Keratinocyte (primary cell): ENCODE data around the gene TEX22. TPM values are rescaled to one million over a fixed set of nuclear protein-coding genes. Genes with fewer than 3 reads are reported as not detected.

Experiments used
- DNase-seq: peaks from one replicate; pipeline ENCODE4 v3.0.0-alpha.2; 2011; ENCODE audit warnings: low read depth, missing footprints, low spot score
- FAIRE-seq: peaks from 2 replicates; lab custom pipeline; 2011; peaks lifted over from hg19 to GRCh38; lab: Jason Lieb, UNC
- H2AFZ ChIP-seq: 2 replicates; pipeline ENCODE4 v1.6.0; 2012; ENCODE audit warnings: low read length, control low read depth, inconsistent platforms; ENCODE audit not compliant: control insufficient read depth
- H3K27ac ChIP-seq: 2 replicates; pipeline ENCODE4 v1.5.1; 2011; ENCODE audit warnings: low read length; ENCODE audit not compliant: control insufficient read depth, insufficient read depth
- H3K27me3 ChIP-seq: 3 replicates; pipeline ENCODE4 v1.6.0; 2011; ENCODE audit warnings: low read length; ENCODE audit not compliant: control insufficient read depth, insufficient read depth; ENCODE audit errors: extremely low read depth
- H3K36me3 ChIP-seq, 2 experiments: 2 replicates in 1 of 2; 3 replicates in 1 of 2; pipeline ENCODE4 v1.5.1; 2011; ENCODE audit warnings: low read length in 2 of 2, mild to moderate bottlenecking in 1 of 2; ENCODE audit not compliant: control insufficient read depth in 2 of 2, insufficient read depth in 2 of 2; ENCODE audit errors: extremely low read depth in 1 of 2
- H3K4me1 ChIP-seq: 3 replicates; pipeline ENCODE4 v1.5.1; 2011; ENCODE audit warnings: low read length; ENCODE audit not compliant: control insufficient read depth, insufficient read depth; ENCODE audit errors: extremely low read depth
- H3K4me2 ChIP-seq: 3 replicates; pipeline ENCODE4 v1.6.0; 2011; ENCODE audit warnings: low read depth, low read length; ENCODE audit not compliant: control insufficient read depth, insufficient read depth; ENCODE audit errors: extremely low read depth
- H3K4me3 ChIP-seq, 3 experiments: fragments of 200-600 bp in 1 of 3; sonication (generic) in 1 of 3; 2 replicates in 2 of 3; 3 replicates in 1 of 3; pipeline ENCODE4 v1.5.1; 2011 to 2016; ENCODE audit warnings: low read length in 3 of 3, mild to moderate bottlenecking in 3 of 3, control low read depth in 2 of 3, inconsistent platforms in 1 of 3, low read depth in 1 of 3, mixed read lengths in 1 of 3, mixed run types in 1 of 3, moderate library complexity in 1 of 3; ENCODE audit not compliant: control insufficient read depth in 2 of 3, insufficient read depth in 2 of 3; ENCODE audit errors: extremely low read depth in 1 of 3
- H3K79me2 ChIP-seq: 2 replicates; pipeline ENCODE4 v1.6.0; 2012; ENCODE audit warnings: low read length; ENCODE audit not compliant: control insufficient read depth, insufficient read depth
- H3K9ac ChIP-seq: 3 replicates; pipeline ENCODE4 v1.6.0; 2011; ENCODE audit warnings: low read length; ENCODE audit not compliant: control insufficient read depth, insufficient read depth; ENCODE audit errors: extremely low read depth
- H3K9me1 ChIP-seq: 3 replicates; pipeline ENCODE4 v1.6.0; 2011; ENCODE audit warnings: low read length; ENCODE audit not compliant: control insufficient read depth, insufficient read depth; ENCODE audit errors: extremely low read depth
- H3K9me3 ChIP-seq: 2 replicates; pipeline ENCODE4 v1.5.1; 2012; ENCODE audit warnings: low read depth, low read length; ENCODE audit not compliant: control insufficient read depth
- H4K20me1 ChIP-seq: 3 replicates; pipeline ENCODE4 v1.6.0; 2011; ENCODE audit warnings: low read length; ENCODE audit not compliant: control insufficient read depth, insufficient read depth; ENCODE audit errors: extremely low read depth
- CTCF ChIP-seq, 3 experiments: IDR thresholded peaks in 1 of 3; conservative IDR thresholded peaks in 1 of 3; optimal IDR thresholded peaks in 1 of 3; 2 replicates in 2 of 3; 3 replicates in 1 of 3; pipeline versions ENCODE3 to v1.5.1; 2011; ENCODE audit warnings: low read length in 3 of 3, mild to moderate bottlenecking in 3 of 3, moderate library complexity in 2 of 3, control low read depth in 1 of 3, inconsistent platforms in 1 of 3; ENCODE audit not compliant: insufficient read depth in 2 of 3; ENCODE audit errors: extremely low read depth in 1 of 3
- EZH2 ChIP-seq: IDR thresholded peaks from one replicate; pipeline ENCODE4 v1.6.1; 2012; ENCODE audit warnings: inconsistent platforms, mild to moderate bottlenecking, low read length, moderate library complexity
- dilution Hi-C: fragments of 300-500 bp; cut with MboI; formaldehyde crosslinking; loops from one replicate; pipeline ENCODE4 v1.7.0; 2020; ENCODE audit warnings: low sequenced_read_pairs; ENCODE audit not compliant: extremely low pct_ligation_motif_present
- polyA plus RNA-seq, 5 experiments: library from polyadenylated mRNA; depleted of rRNA in 3 of 5; stranded (reverse) in 3 of 5; stranded (forward) in 1 of 5; unstranded in 1 of 5; fragments of >200 nt; gene quantifications; 1 replicate in 1 of 5; 2 replicates in 3 of 5; 3 replicates in 1 of 5; pipeline versions ENCODE4 v1.2.1 to v1.2.3, GENCODE V29; 2011 to 2012; ENCODE audit warnings: missing spikeins in 2 of 5, low read depth in 1 of 5, low replicate concordance in 1 of 5

The TEX22 gene
- polyA plus RNA-seq, 1 donor (not counting 4 experiments of a cell fraction or from before 2014, with no cell fraction given) = 0.03 TPM

- H3K36me3 ChIP-seq = no peaks in the 10 kb centered on the region
- H3K27me3 ChIP-seq = no peaks in the 10 kb centered on the region
- dilution Hi-C loops = no loop called here
- H3K4me1 ChIP-seq = peaks cover 3% of the 10 kb centered on the region
- no peak overlapping the region for H3K27ac ChIP-seq
- no peak for DNase-seq
- H3K4me2 ChIP-seq = no peak overlapping the region
- H3K9me1 ChIP-seq = peaks cover 4% of the 10 kb centered on the region
- H3K9ac ChIP-seq = no peak overlapping the region
- no peaks in the 10 kb centered on the region for H3K9me3 ChIP-seq
- H3K4me3 ChIP-seq = no peak overlapping the region
- TF ChIP-seq EZH2 (no peak), CTCF (optimal IDR thresholded peaks at IDR 0.05 in 1 of 3, IDR thresholded peaks at IDR 0.05 in 1 of 3, conservative IDR thresholded peaks at IDR 0.05 in 1 of 3; ENCODE audit: extremely low read depth in 1 of 3, insufficient read depth in 2 of 3, low read length in 3 of 3) (no peak)
- no peak for FAIRE-seq
- peaks cover 5% of the 10 kb centered on the region for H4K20me1 ChIP-seq
- no peak overlapping the region for H2AFZ ChIP-seq
- no peaks in the 10 kb centered on the region for H3K79me2 ChIP-seq
Measured at GRCh38 chr14:105369653-105370040, 28.7 kb upstream of the TEX22 start.

- H3K4me3 ChIP-seq = no peak overlapping the region
- H3K27ac ChIP-seq = no peak overlapping the region
- DNase-seq = no peak
- dilution Hi-C loops = no loop called here
- no peaks in the 10 kb centered on the region for H3K36me3 ChIP-seq
- H2AFZ ChIP-seq = no peak overlapping the region
- TF ChIP-seq CTCF (optimal IDR thresholded peaks at IDR 0.05 in 1 of 3, IDR thresholded peaks at IDR 0.05 in 1 of 3, conservative IDR thresholded peaks at IDR 0.05 in 1 of 3; ENCODE audit: extremely low read depth in 1 of 3, insufficient read depth in 2 of 3, low read length in 3 of 3) (peak in 2 of 3 experiments; percentile 12 to 20), EZH2 (no peak)
- no peaks in the 10 kb centered on the region for H3K27me3 ChIP-seq
- H4K20me1 ChIP-seq = peaks cover 5% of the 10 kb centered on the region
- H3K9me1 ChIP-seq = peaks cover 6% of the 10 kb centered on the region
- no peak overlapping the region for H3K9ac ChIP-seq
- no peaks in the 10 kb centered on the region for H3K79me2 ChIP-seq
- no peak for FAIRE-seq
- H3K4me2 ChIP-seq = peak overlapping the region; percentile 41
- H3K4me1 ChIP-seq = peaks cover 3% of the 10 kb centered on the region
- no peaks in the 10 kb centered on the region for H3K9me3 ChIP-seq
Measured at GRCh38 chr14:105374389-105374788, 23.9 kb upstream of the TEX22 start.
